HEK293T (cell line): Measurements from ENCODE around the gene NDFIP1.

Experiments
- ARNT ChIP-seq: fragments of 450-650 bp; IDR thresholded peaks from 2 replicates; pipeline ENCODE4 v1.6.1; 2017; ENCODE audit warnings: mild to moderate bottlenecking
- BHLHE40 ChIP-seq: fragments of 450-650 bp; IDR thresholded peaks from 2 replicates; pipeline ENCODE4 v1.6.1; 2016; ENCODE audit warnings: mild to moderate bottlenecking, moderate library complexity, borderline replicate concordance
- ELF4 ChIP-seq: fragments of 450-650 bp; IDR thresholded peaks from 2 replicates; pipeline ENCODE4 v1.6.1; 2017; ENCODE audit warnings: antibody characterized with exemption
- FOXA1 ChIP-seq: fragments of 450-650 bp; IDR thresholded peaks from 2 replicates; pipeline ENCODE4 v1.6.1; 2016; ENCODE audit warnings: mild to moderate bottlenecking
- FOXM1 ChIP-seq: fragments of 450-650 bp; IDR thresholded peaks from 2 replicates; pipeline ENCODE4 v1.6.1; 2017; ENCODE audit warnings: mild to moderate bottlenecking, borderline replicate concordance
- L3MBTL2 ChIP-seq: fragments of 450-650 bp; conservative IDR thresholded peaks from 2 replicates; pipeline ENCODE4 v1.6.1; 2016; ENCODE audit warnings: mild to moderate bottlenecking
- LEF1 ChIP-seq: fragments of 450-650 bp; IDR thresholded peaks from 2 replicates; pipeline ENCODE4 v1.6.1; 2017; ENCODE audit warnings: mild to moderate bottlenecking, borderline replicate concordance
- SUZ12 ChIP-seq: fragments of 450-650 bp; IDR thresholded peaks from 2 replicates; pipeline ENCODE4 v1.6.1; 2016; ENCODE audit warnings: mild to moderate bottlenecking

GRCh38 chr5:142131394-142131793 lies 22.8 kb downstream of the NDFIP1 start:
- TF ChIP-seq LEF1 (no peak), ELF4 (no peak), FOXM1 (no peak), ARNT (no peak), SUZ12 (no peak), L3MBTL2 (no peak), FOXA1 (no peak), BHLHE40 (no peak)
